Measurements from ENCODE around the gene ELF3.

ELF3 gene

DNA sequence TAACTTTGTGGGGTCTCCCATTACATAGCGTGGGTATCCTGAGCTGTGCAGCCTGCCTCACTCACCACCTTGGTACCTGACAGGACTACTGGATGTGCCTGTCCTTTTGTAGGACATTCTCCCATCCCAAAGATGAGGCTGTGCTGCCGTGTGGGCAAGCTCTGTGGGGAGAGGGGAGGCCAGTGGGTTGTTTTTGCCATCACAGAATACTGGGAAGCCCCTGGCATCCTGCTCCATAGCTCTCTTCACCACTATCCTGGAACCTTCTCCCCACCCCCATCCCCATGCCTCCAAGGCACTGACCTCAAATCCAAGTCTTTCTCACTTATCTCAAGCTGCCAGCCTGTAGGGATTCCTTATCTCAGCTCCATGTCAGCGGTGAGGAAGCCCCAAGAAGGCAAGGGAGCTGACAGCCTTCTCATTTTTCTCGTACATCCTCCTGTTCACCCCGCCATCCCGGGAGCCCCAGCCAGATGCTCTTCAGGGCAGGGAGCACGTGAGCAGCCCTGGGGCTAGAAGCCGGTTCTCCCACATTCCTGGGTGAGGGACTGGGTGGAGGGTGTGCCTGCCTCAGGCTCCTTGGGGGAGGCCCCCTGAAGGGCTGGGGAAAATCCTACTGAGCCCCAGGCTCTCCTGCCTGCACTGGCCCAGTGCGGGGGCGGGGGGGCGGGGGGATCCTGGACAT, 2.4 kb upstream of the ELF3 start:
- H3K4me1 ChIP-seq: peaks cover 30% of the 10 kb centered on the region
- H3K9ac ChIP-seq: no peak overlapping the region
- H2AFZ ChIP-seq: peak overlapping the region; percentile 50
- H3K9me3 ChIP-seq (ENCODE audit: control insufficient read depth, low read length): no peaks in the 10 kb centered on the region
- TF ChIP-seq, protein P1, sequence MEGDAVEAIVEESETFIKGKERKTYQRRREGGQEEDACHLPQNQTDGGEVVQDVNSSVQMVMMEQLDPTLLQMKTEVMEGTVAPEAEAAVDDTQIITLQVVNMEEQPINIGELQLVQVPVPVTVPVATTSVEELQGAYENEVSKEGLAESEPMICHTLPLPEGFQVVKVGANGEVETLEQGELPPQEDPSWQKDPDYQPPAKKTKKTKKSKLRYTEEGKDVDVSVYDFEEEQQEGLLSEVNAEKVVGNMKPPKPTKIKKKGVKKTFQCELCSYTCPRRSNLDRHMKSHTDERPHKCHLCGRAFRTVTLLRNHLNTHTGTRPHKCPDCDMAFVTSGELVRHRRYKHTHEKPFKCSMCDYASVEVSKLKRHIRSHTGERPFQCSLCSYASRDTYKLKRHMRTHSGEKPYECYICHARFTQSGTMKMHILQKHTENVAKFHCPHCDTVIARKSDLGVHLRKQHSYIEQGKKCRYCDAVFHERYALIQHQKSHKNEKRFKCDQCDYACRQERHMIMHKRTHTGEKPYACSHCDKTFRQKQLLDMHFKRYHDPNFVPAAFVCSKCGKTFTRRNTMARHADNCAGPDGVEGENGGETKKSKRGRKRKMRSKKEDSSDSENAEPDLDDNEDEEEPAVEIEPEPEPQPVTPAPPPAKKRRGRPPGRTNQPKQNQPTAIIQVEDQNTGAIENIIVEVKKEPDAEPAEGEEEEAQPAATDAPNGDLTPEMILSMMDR (IDR thresholded peaks at IDR 0.05): no peak
- peak overlapping the region; percentile 24 for H3K4me3 ChIP-seq (ENCODE audit: low read depth, low read length)
- no peaks in the 10 kb centered on the region for H3K36me3 ChIP-seq (ENCODE audit: control insufficient read depth, insufficient read depth, low read length)
- peak overlapping the region; percentile 97 for H3K27ac ChIP-seq
- H3K4me2 ChIP-seq (ENCODE audit: low read length): peak overlapping the region; percentile 65
- H3K79me2 ChIP-seq: peaks cover 2% of the 10 kb centered on the region
- no peaks in the 10 kb centered on the region for H3K27me3 ChIP-seq (ENCODE audit: control insufficient read depth, insufficient read depth, low read length)

DNA sequence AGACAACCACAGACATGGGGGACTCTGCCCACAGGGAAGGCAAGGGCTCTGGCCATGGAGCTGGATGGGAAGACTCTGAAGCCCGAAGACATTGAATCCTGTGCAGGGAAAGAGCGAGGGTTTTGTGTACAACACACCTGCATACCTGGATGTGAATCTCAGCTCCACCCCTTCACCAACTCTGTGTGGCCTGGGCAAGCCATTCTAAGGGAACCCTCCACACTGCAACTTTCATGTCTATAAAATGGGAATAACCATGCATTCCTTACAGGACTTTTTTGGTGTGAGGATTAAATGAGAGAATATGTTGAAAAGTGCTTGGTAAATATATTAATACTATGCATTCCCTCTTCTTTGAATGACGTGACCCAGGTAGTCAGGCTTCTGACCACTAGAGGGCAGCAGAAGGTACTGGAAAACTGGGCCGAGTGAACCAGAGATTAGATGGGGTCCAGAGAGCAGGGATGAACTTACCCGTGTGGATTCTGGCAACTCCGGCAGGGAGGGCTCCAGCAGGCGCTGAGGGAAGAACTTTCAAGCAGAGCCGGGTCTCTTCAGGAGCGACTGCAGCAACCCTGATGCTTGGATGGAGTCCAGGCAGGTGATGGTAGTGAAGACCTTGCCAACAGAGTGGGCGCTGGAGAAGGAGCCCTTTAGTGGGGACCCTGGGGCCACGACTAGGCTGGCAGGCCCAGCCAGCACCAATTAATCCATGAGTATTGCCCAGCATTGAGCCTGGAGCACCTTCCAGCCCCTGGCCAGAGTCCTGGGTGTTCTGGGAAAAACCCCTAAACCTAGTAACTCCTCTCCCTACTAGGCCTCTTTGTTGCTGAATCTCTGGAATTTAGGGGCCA, 834 bp upstream of the ELF3 start:
- H3K4me2 ChIP-seq (ENCODE audit: low read length): peak overlapping the region; percentile 65
- TF ChIP-seq, protein P1 (IDR thresholded peaks at IDR 0.05): peak; percentile 74
- no peak overlapping the region for H3K4me3 ChIP-seq (ENCODE audit: low read depth, low read length)
- H3K36me3 ChIP-seq (ENCODE audit: control insufficient read depth, insufficient read depth, low read length): no peaks in the 10 kb centered on the region
- H3K79me2 ChIP-seq: peaks cover 2% of the 10 kb centered on the region
- H3K27me3 ChIP-seq (ENCODE audit: control insufficient read depth, insufficient read depth, low read length): no peaks in the 10 kb centered on the region
- H3K9me3 ChIP-seq (ENCODE audit: control insufficient read depth, low read length): no peaks in the 10 kb centered on the region
- peaks cover 30% of the 10 kb centered on the region for H3K4me1 ChIP-seq
- peak overlapping the region; percentile 51 for H2AFZ ChIP-seq
- H3K9ac ChIP-seq: no peak overlapping the region
- peak overlapping the region; percentile 97 for H3K27ac ChIP-seq

- peak overlapping the region; percentile 63 for H3K4me3 ChIP-seq (ENCODE audit: low read depth, low read length)
- TF ChIP-seq, protein P1 (IDR thresholded peaks at IDR 0.05): no peak
- H3K27me3 ChIP-seq (ENCODE audit: control insufficient read depth, insufficient read depth, low read length): no peaks in the 10 kb centered on the region
- no peaks in the 10 kb centered on the region for H3K36me3 ChIP-seq (ENCODE audit: control insufficient read depth, insufficient read depth, low read length)
- H3K79me2 ChIP-seq: peaks cover 2% of the 10 kb centered on the region
- H3K9ac ChIP-seq: no peak overlapping the region
- no peak overlapping the region for H2AFZ ChIP-seq
- H3K4me1 ChIP-seq: peaks cover 37% of the 10 kb centered on the region
- H3K9me3 ChIP-seq (ENCODE audit: control insufficient read depth, low read length): no peaks in the 10 kb centered on the region
- peak overlapping the region; percentile 45 for H3K4me2 ChIP-seq (ENCODE audit: low read length)
- no peak overlapping the region for H3K27ac ChIP-seq
Measured at GRCh38 chr1:202011994-202012393, 1.6 kb downstream of the ELF3 start.

DNA sequence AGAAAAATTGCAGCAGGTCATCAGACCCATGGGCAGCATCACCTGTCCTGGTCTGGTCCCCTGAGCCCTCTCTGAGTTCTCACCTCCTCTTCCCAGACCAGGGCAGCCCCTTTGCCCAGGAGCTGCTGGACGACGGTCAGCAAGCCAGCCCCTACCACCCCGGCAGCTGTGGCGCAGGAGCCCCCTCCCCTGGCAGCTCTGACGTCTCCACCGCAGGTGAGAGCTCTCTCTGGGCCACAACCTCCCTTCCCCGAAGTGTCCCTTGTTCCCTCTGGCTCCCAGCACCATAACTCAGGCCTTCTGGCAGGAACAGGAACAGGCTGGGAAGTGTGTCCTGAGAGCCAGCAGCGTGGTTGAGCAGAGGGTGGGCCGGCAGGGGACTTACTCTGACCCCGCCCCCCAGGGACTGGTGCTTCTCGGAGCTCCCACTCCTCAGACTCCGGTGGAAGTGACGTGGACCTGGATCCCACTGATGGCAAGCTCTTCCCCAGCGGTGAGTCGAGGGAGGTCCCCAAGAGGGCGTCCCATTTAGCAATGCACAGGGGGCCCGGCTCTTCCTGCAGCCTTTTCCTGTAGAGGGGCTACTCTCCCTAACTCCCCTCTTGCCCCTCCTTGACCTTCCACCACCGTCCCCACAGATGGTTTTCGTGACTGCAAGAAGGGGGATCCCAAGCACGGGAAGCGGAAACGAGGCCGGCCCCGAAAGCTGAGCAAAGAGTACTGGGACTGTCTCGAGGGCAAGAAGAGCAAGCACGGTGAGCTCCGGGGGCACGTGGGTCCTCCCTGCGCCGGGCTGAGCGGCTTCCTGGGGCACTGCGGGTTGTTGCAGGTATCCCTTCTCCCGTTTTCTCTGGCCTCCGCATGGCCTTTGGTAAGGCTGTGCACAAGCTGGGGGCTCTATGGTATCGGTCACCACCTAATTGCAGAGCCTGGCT, 2.4 kb downstream of the ELF3 start:
- TF ChIP-seq, protein P1 (IDR thresholded peaks at IDR 0.05): no peak
- H3K4me2 ChIP-seq (ENCODE audit: low read length): no peak overlapping the region

More for the DNA sequence above, 2.4 kb downstream of the ELF3 start:
- no peak overlapping the region for H2AFZ ChIP-seq
- no peak overlapping the region for H3K9ac ChIP-seq
- H3K36me3 ChIP-seq (ENCODE audit: control insufficient read depth, insufficient read depth, low read length): no peaks in the 10 kb centered on the region
- H3K9me3 ChIP-seq (ENCODE audit: control insufficient read depth, low read length): no peaks in the 10 kb centered on the region
- H3K27ac ChIP-seq: no peak overlapping the region
- peaks cover 37% of the 10 kb centered on the region for H3K4me1 ChIP-seq
- H3K4me3 ChIP-seq (ENCODE audit: low read depth, low read length): no peak overlapping the region
- H3K27me3 ChIP-seq (ENCODE audit: control insufficient read depth, insufficient read depth, low read length): no peaks in the 10 kb centered on the region
- H3K79me2 ChIP-seq: peaks cover 2% of the 10 kb centered on the region
